ENCODE data around the gene RHBDL2. TPM values are rescaled to one million over a fixed set of nuclear protein-coding genes. Genes with fewer than 3 reads are reported as not detected.

RHBDL2 gene
- polyA plus RNA-seq, 1 donor from 2014 or later: not detected

DNA sequence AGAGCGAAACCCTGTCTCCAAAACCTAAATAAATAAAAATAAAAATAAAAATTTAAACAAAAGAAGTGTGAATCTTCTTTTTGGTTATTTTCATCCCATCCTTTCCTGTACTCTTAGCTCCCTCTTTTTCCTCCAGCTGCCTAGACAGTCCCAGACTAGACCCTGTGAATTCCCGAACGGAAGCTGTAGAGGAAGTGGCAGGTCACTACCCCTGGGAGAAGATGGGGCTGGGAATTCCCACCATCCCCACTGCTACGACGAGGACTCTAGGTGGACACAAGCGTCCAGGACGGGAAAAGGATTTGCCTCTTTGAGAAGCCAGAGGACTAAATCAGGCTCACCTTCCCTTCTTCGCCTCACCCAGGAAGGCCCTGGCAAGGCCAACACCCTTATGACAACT, 12.6 kb downstream of the RHBDL2 start:
- Histone ChIP-seq H3K9me2 (ENCODE audit: insufficient read depth, low read length) (no peaks in the 10 kb centered on the region), H3K36me3 (ENCODE audit: insufficient read depth, low read length) (no peaks in the 10 kb centered on the region), H3K27ac (ENCODE audit: low read length) (no peak overlapping the region), H3K4me2 (ENCODE audit: low read length) (no peak overlapping the region), H3K79me2 (replicated peaks; ENCODE audit: insufficient read depth, low read length) (no peaks in the 10 kb centered on the region), H2AFZ (ENCODE audit: low read depth, low read length) (no peak overlapping the region), H3K27me3 (ENCODE audit: insufficient read depth, low read depth, low read length) (no peaks in the 10 kb centered on the region), H3F3A (ENCODE audit: insufficient read depth, low read length, poor library complexity, severe bottlenecking) (no peaks in the 10 kb centered on the region), H3K9me3 (ENCODE audit: low read length) (no peaks in the 10 kb centered on the region), H3K9ac (ENCODE audit: low read length) (no peak overlapping the region), H4K20me1 (ENCODE audit: insufficient read depth) (no peaks in the 10 kb centered on the region), H3K4me3 (ENCODE audit: low read length) (no peak overlapping the region)
- TF ChIP-seq POLR2AphosphoS5 (IDR thresholded peaks at IDR 0.05): no peak

- Histone ChIP-seq H3K9me3 (ENCODE audit: low read length) (no peaks in the 10 kb centered on the region), H3K4me3 (ENCODE audit: low read length) (no peak overlapping the region), H3K9ac (ENCODE audit: low read length) (no peak overlapping the region), H3K36me3 (ENCODE audit: insufficient read depth, low read length) (no peaks in the 10 kb centered on the region), H3K27ac (ENCODE audit: low read length) (no peak overlapping the region), H3K9me2 (ENCODE audit: insufficient read depth, low read length) (no peaks in the 10 kb centered on the region), H3K4me2 (ENCODE audit: low read length) (no peak overlapping the region), H3F3A (ENCODE audit: insufficient read depth, low read length, poor library complexity, severe bottlenecking) (no peaks in the 10 kb centered on the region), H2AFZ (ENCODE audit: low read depth, low read length) (no peak overlapping the region), H3K27me3 (ENCODE audit: insufficient read depth, low read depth, low read length) (no peaks in the 10 kb centered on the region), H3K79me2 (replicated peaks; ENCODE audit: insufficient read depth, low read length) (no peaks in the 10 kb centered on the region), H4K20me1 (ENCODE audit: insufficient read depth) (no peaks in the 10 kb centered on the region)
- no peak for TF ChIP-seq EP300 (conservative IDR thresholded peaks at IDR 0.05; ENCODE audit: poor library complexity, severe bottlenecking)
- TF ChIP-seq REST (IDR thresholded peaks at IDR 0.05; ENCODE audit: borderline replicate concordance): no peak
- TF ChIP-seq TAF1 (IDR thresholded peaks at IDR 0.05; ENCODE audit: low read depth): no peak
- TF ChIP-seq MXI1 (conservative IDR thresholded peaks at IDR 0.05; ENCODE audit: poor library complexity, severe bottlenecking): no peak
- TF ChIP-seq, protein P1, sequence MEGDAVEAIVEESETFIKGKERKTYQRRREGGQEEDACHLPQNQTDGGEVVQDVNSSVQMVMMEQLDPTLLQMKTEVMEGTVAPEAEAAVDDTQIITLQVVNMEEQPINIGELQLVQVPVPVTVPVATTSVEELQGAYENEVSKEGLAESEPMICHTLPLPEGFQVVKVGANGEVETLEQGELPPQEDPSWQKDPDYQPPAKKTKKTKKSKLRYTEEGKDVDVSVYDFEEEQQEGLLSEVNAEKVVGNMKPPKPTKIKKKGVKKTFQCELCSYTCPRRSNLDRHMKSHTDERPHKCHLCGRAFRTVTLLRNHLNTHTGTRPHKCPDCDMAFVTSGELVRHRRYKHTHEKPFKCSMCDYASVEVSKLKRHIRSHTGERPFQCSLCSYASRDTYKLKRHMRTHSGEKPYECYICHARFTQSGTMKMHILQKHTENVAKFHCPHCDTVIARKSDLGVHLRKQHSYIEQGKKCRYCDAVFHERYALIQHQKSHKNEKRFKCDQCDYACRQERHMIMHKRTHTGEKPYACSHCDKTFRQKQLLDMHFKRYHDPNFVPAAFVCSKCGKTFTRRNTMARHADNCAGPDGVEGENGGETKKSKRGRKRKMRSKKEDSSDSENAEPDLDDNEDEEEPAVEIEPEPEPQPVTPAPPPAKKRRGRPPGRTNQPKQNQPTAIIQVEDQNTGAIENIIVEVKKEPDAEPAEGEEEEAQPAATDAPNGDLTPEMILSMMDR (IDR thresholded peaks at IDR 0.05; ENCODE audit: poor library complexity, severe bottlenecking): no peak
Observed at GRCh38 chr1:38926091-38926490, 15.5 kb downstream of the RHBDL2 start.

DNA sequence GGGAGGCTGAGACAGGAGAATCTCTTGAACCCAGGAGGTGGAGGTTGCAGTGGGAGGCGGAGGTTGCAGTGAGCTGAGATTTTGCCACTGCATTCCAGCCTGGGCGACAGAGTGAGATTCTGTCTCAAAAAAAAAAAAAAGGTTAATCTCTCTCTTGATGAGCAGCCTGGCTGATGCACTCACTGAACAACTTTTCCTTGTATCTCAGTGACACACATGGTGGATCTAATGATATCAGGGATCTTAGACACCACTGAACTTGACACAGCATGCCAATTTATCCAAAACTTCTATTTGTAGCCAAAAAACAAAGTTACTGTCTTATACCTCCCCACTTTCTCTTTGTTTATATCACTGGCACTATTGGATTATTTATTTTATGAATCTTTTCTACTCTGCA, 16.2 kb downstream of the RHBDL2 start:
- TF ChIP-seq POLR2AphosphoS5 (IDR thresholded peaks at IDR 0.05): no peak
- no peak for TF ChIP-seq SMC3 (conservative IDR thresholded peaks at IDR 0.05; ENCODE audit: poor library complexity)
- TF ChIP-seq RAD21 (conservative IDR thresholded peaks at IDR 0.05): no peak
- no peak for TF ChIP-seq REST (IDR thresholded peaks at IDR 0.05; ENCODE audit: borderline replicate concordance)
- TF ChIP-seq, protein P1 (IDR thresholded peaks at IDR 0.05; ENCODE audit: poor library complexity, severe bottlenecking): no peak
- TF ChIP-seq MXI1 (conservative IDR thresholded peaks at IDR 0.05; ENCODE audit: poor library complexity, severe bottlenecking): no peak
- H3F3A ChIP-seq (ENCODE audit: insufficient read depth, low read length, poor library complexity, severe bottlenecking): no peaks in the 10 kb centered on the region
- H3K9me2 ChIP-seq (ENCODE audit: insufficient read depth, low read length): no peaks in the 10 kb centered on the region

More for the DNA sequence above, 16.2 kb downstream of the RHBDL2 start:
- Histone ChIP-seq H3K9me3 (ENCODE audit: low read length) (no peaks in the 10 kb centered on the region), H3K27me3 (ENCODE audit: insufficient read depth, low read depth, low read length) (no peaks in the 10 kb centered on the region), H4K20me1 (ENCODE audit: insufficient read depth) (no peaks in the 10 kb centered on the region), H3K79me2 (replicated peaks; ENCODE audit: insufficient read depth, low read length) (no peaks in the 10 kb centered on the region), H2AFZ (ENCODE audit: low read depth, low read length) (no peak overlapping the region), H3K4me3 (ENCODE audit: low read length) (no peak overlapping the region), H3K4me2 (ENCODE audit: low read length) (no peak overlapping the region), H3K27ac (ENCODE audit: low read length) (no peak overlapping the region), H3K9ac (ENCODE audit: low read length) (no peak overlapping the region), H3K36me3 (ENCODE audit: insufficient read depth, low read length) (no peaks in the 10 kb centered on the region)
